B cell (primary cell): ENCODE measurements around the gene PCDHGB2.

Experiments
- EZH2 ChIP-seq: IDR thresholded peaks from 2 replicates; pipeline ENCODE4 v1.6.1; 2012; ENCODE audit warnings: borderline replicate concordance, low read depth, mild to moderate bottlenecking, moderate library complexity, low read length; ENCODE audit not compliant: insufficient read depth, poor library complexity, severe bottlenecking
- TF ChIP-seq, protein P1 (sequence below): fragments of 200-600 bp; IDR thresholded peaks from one replicate; pipeline ENCODE4 v1.8.0; 2022; ENCODE audit warnings: antibody characterized with exemption, mild to moderate bottlenecking

DNA sequence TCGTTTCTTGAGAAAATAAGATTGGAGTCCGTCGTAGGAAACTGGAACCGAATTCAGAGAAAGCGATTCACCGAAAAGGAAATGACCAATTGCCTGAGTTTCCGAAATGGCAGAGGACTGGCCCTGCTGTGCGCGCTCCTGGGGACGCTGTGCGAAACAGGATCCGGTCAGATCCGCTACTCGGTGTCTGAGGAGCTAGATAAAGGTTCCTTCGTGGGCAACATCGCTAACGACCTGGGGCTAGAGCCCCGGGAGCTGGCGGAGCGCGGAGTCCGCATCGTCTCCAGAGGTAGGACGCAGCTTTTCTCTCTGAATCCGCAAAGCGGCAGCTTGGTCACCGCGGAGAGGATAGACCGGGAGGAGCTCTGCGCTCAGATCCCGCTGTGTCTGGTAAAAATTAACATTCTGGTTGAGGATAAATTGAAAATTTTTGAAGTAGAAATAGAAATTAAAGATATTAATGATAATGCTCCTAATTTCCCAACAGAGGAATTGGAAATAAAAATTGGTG lies 15.8 kb upstream of the PCDHGB2 start:
- TF ChIP-seq EZH2: no peak
- TF ChIP-seq, protein P1, sequence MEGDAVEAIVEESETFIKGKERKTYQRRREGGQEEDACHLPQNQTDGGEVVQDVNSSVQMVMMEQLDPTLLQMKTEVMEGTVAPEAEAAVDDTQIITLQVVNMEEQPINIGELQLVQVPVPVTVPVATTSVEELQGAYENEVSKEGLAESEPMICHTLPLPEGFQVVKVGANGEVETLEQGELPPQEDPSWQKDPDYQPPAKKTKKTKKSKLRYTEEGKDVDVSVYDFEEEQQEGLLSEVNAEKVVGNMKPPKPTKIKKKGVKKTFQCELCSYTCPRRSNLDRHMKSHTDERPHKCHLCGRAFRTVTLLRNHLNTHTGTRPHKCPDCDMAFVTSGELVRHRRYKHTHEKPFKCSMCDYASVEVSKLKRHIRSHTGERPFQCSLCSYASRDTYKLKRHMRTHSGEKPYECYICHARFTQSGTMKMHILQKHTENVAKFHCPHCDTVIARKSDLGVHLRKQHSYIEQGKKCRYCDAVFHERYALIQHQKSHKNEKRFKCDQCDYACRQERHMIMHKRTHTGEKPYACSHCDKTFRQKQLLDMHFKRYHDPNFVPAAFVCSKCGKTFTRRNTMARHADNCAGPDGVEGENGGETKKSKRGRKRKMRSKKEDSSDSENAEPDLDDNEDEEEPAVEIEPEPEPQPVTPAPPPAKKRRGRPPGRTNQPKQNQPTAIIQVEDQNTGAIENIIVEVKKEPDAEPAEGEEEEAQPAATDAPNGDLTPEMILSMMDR: peak; percentile 4
